ENCODE data around the gene MIA3.

MIA3 gene

GRCh38 chr1:222586842-222587241 lies 31.1 kb upstream of the MIA3 start:
- TF ChIP-seq SIN3A (IDR thresholded peaks at IDR 0.05; ENCODE audit: borderline replicate concordance, insufficient read depth, low read length): no peak
- no peak for TF ChIP-seq REST (IDR thresholded peaks at IDR 0.05; ENCODE audit: insufficient read depth in 1 of 2, low read depth in 2 of 2, low read length in 2 of 2)
- no peak for TF ChIP-seq TAF1 (IDR thresholded peaks at IDR 0.05; ENCODE audit: borderline replicate concordance, insufficient read depth, low read length)
- TF ChIP-seq POLR2AphosphoS5 (IDR thresholded peaks at IDR 0.05; ENCODE audit: low read depth, low read length): no peak
- no peak for TF ChIP-seq FOXP2 (optimal IDR thresholded peaks at IDR 0.05; ENCODE audit: borderline replicate concordance, extremely low read depth, extremely low read length, insufficient read depth)

GRCh38 chr1:222588135-222588534 lies 29.8 kb upstream of the MIA3 start:
- TF ChIP-seq SIN3A (IDR thresholded peaks at IDR 0.05; ENCODE audit: borderline replicate concordance, insufficient read depth, low read length): no peak

- TF ChIP-seq FOXP2 (optimal IDR thresholded peaks at IDR 0.05; ENCODE audit: borderline replicate concordance, extremely low read depth, extremely low read length, insufficient read depth): no peak
- TF ChIP-seq REST (IDR thresholded peaks at IDR 0.05; ENCODE audit: insufficient read depth in 1 of 2, low read depth in 2 of 2, low read length in 2 of 2): peak in 1 of 2 experiments; percentile 18; a peak in 1 of 4 replicates
- peak; percentile 86; the same call in 1 of the 2 replicates for TF ChIP-seq SIN3A (IDR thresholded peaks at IDR 0.05; ENCODE audit: borderline replicate concordance, insufficient read depth, low read length)
- peak; percentile 90 for TF ChIP-seq POLR2AphosphoS5 (IDR thresholded peaks at IDR 0.05; ENCODE audit: low read depth, low read length)
- TF ChIP-seq TAF1 (IDR thresholded peaks at IDR 0.05; ENCODE audit: borderline replicate concordance, insufficient read depth, low read length): peak; percentile 82
These were observed 28.2 kb upstream of the MIA3 start, which contains the start of gene TAF1A for GRCh38 chr1:222589462-222590302. TAF1A (minus strand) TSS chr1:222589933.

GRCh38 chr1:222592171-222592570 lies 25.7 kb upstream of the MIA3 start:
- TF ChIP-seq TAF1 (IDR thresholded peaks at IDR 0.05; ENCODE audit: borderline replicate concordance, insufficient read depth, low read length): no peak
- no peak for TF ChIP-seq FOXP2 (optimal IDR thresholded peaks at IDR 0.05; ENCODE audit: borderline replicate concordance, extremely low read depth, extremely low read length, insufficient read depth)
- TF ChIP-seq POLR2AphosphoS5 (IDR thresholded peaks at IDR 0.05; ENCODE audit: low read depth, low read length): no peak
- TF ChIP-seq SIN3A (IDR thresholded peaks at IDR 0.05; ENCODE audit: borderline replicate concordance, insufficient read depth, low read length): no peak
- no peak for TF ChIP-seq REST (IDR thresholded peaks at IDR 0.05; ENCODE audit: insufficient read depth in 1 of 2, low read depth in 2 of 2, low read length in 2 of 2)

GRCh38 chr1:222594789-222595188 lies 23.1 kb upstream of the MIA3 start:
- TF ChIP-seq REST (IDR thresholded peaks at IDR 0.05; ENCODE audit: insufficient read depth in 1 of 2, low read depth in 2 of 2, low read length in 2 of 2): no peak

Measured in PFSK-1 (cell line).